Neural cell (in vitro differentiated cells): Measurements from ENCODE around the gene RAC3.

Source experiments
- EZH2 ChIP-seq: fragments of 200-600, 300-800 bp; shearing (Covaris generic), sonication (generic); IDR thresholded peaks from 2 replicates; pipeline ENCODE4 v1.6.1; 2014; ENCODE audit warnings: antibody characterized with exemption, low read length, borderline replicate concordance, mild to moderate bottlenecking; ENCODE audit not compliant: insufficient read depth, poor library complexity, severe bottlenecking
- MXI1 ChIP-seq: fragments of 450-650 bp; conservative IDR thresholded peaks from 2 replicates; pipeline ENCODE4 v1.6.1; 2014; ENCODE audit warnings: antibody characterized with exemption, mild to moderate bottlenecking; ENCODE audit not compliant: poor library complexity, severe bottlenecking
- POLR2AphosphoS5 ChIP-seq: IDR thresholded peaks from 2 replicates; pipeline ENCODE4 v1.6.1; 2012
- RAD21 ChIP-seq: fragments of 450-650 bp; conservative IDR thresholded peaks from 2 replicates; pipeline ENCODE4 v1.6.1; 2014; ENCODE audit warnings: antibody characterized with exemption, mild to moderate bottlenecking, moderate library complexity
- TAF1 ChIP-seq: IDR thresholded peaks from 2 replicates; pipeline ENCODE4 v1.6.1; 2012; ENCODE audit warnings: low read depth
- TF ChIP-seq, protein P1 (sequence below): fragments of 450-650 bp; IDR thresholded peaks from 2 replicates; pipeline ENCODE4 v1.5.1; 2014; ENCODE audit warnings: antibody characterized with exemption, mild to moderate bottlenecking, moderate library complexity; ENCODE audit not compliant: poor library complexity, severe bottlenecking
- TF ChIP-seq, protein P2 (sequence below): IDR thresholded peaks from 2 replicates; pipeline ENCODE4 v1.6.1; 2012; ENCODE audit warnings: borderline replicate concordance

DNA sequence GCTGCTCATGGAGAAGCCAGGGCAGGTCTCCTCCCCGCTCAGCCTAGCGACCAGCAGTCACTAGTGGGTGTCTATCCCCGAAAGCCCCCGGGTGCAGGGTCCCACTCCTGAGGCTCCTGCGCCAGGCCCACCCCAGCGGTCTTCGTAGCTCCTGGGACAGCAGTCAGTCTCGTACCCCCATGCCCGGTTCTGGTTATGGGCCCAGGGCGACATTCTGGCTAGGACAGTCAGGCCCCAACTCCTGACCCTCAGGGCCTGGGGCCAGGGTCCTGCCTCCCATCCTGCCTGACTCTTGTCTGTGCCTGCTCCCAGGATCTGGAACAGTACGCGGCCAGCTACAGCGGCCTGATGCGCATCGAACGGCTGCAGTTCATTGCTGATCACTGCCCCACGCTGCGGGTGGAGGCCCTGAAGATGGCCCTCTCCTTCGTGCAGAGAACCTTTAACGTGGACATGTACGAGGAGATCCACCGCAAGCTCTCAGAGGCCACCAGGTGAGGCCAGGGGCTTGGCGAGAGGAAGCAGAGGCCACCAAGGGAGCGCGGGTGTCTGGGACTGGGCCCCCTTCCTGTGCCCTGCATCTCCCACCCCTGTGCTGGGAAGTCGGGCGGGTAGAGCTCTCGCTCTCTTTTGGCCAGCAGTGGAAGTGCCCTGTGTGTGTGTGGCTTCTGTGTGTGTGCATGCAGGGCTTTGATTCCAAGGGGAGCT is 22.2 kb downstream of the RAC3 start:
- TF ChIP-seq, protein P1, sequence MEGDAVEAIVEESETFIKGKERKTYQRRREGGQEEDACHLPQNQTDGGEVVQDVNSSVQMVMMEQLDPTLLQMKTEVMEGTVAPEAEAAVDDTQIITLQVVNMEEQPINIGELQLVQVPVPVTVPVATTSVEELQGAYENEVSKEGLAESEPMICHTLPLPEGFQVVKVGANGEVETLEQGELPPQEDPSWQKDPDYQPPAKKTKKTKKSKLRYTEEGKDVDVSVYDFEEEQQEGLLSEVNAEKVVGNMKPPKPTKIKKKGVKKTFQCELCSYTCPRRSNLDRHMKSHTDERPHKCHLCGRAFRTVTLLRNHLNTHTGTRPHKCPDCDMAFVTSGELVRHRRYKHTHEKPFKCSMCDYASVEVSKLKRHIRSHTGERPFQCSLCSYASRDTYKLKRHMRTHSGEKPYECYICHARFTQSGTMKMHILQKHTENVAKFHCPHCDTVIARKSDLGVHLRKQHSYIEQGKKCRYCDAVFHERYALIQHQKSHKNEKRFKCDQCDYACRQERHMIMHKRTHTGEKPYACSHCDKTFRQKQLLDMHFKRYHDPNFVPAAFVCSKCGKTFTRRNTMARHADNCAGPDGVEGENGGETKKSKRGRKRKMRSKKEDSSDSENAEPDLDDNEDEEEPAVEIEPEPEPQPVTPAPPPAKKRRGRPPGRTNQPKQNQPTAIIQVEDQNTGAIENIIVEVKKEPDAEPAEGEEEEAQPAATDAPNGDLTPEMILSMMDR: no peak
- TF ChIP-seq, protein P2, sequence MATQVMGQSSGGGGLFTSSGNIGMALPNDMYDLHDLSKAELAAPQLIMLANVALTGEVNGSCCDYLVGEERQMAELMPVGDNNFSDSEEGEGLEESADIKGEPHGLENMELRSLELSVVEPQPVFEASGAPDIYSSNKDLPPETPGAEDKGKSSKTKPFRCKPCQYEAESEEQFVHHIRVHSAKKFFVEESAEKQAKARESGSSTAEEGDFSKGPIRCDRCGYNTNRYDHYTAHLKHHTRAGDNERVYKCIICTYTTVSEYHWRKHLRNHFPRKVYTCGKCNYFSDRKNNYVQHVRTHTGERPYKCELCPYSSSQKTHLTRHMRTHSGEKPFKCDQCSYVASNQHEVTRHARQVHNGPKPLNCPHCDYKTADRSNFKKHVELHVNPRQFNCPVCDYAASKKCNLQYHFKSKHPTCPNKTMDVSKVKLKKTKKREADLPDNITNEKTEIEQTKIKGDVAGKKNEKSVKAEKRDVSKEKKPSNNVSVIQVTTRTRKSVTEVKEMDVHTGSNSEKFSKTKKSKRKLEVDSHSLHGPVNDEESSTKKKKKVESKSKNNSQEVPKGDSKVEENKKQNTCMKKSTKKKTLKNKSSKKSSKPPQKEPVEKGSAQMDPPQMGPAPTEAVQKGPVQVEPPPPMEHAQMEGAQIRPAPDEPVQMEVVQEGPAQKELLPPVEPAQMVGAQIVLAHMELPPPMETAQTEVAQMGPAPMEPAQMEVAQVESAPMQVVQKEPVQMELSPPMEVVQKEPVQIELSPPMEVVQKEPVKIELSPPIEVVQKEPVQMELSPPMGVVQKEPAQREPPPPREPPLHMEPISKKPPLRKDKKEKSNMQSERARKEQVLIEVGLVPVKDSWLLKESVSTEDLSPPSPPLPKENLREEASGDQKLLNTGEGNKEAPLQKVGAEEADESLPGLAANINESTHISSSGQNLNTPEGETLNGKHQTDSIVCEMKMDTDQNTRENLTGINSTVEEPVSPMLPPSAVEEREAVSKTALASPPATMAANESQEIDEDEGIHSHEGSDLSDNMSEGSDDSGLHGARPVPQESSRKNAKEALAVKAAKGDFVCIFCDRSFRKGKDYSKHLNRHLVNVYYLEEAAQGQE: no peak
- TF ChIP-seq POLR2AphosphoS5 (no peak), TAF1 (no peak), MXI1 (no peak), EZH2 (no peak), RAD21 (no peak)
